ENCODE data around the gene GPSM1.
"Not testable (repeated sequence)": the region's sequence is repeated elsewhere in the genome, so short reads cannot be mapped to it uniquely, and the experiment has no call there.

The GPSM1 gene

DNA sequence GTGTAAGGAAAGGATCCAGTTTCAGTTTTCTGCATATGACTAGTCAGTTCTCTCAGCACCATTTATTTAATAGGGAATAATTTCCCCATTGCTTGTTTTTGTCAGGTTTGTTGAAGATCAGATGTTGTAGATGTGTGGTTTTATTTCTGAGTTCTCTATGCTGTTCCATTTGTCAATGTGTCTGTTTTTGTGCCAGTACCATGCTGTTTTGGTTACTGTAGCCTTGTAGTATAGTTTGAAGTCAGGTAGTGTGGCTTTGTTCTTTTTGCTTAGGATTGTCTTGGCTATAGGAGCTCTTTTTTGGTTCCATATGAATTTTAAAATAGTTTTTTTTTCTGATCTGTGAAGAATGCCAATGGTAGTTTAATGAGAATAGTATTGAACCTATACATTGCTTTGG, 6.4 kb upstream of the GPSM1 start:
- H3F3A ChIP-seq (ENCODE audit: low read depth); H3K4me2 ChIP-seq (ENCODE audit: low read depth, low read length, poor library complexity, severe bottlenecking); H3K79me2 ChIP-seq (ENCODE audit: insufficient read depth, low read length); H3K9me2 ChIP-seq (replicated peaks; ENCODE audit: low read depth, low read length); H2AFZ ChIP-seq (ENCODE audit: low read length); H3K27me3 ChIP-seq (ENCODE audit: insufficient read depth, low read length, poor library complexity, severe bottlenecking); H3K4me3 ChIP-seq (ENCODE audit: low read length, poor library complexity, severe bottlenecking); H3K4me1 ChIP-seq (ENCODE audit: insufficient read depth, low read length, poor library complexity, severe bottlenecking); H3K9ac ChIP-seq (ENCODE audit: low read depth, low read length, poor library complexity, severe bottlenecking); H4K20me1 ChIP-seq (ENCODE audit: insufficient read depth, low read length, poor library complexity, severe bottlenecking); H3K9me3 ChIP-seq (ENCODE audit: insufficient read depth, low read depth, low read length); H3K36me3 ChIP-seq (ENCODE audit: insufficient read depth, low read length): not testable (repeated sequence)

DNA sequence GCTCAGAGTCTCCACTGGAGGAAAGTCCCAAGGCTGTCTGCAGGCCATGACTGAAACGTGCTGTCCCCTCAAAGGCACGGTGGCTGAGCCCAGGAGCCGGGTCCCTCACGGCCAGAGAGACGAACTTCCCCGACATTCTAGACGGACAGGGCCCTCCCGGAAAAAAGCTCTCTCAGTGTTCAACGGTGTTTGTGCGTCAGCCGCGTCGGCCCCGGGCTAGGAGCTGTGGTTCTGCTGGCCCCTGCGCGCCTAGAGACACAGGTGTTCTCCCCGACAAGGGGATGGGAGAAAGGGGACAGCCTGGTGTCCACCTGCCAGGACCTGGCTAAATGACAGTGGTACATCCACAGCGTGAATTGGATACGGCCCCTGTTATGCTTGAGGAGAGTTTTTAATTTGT, 5.8 kb upstream of the GPSM1 start:
- Histone ChIP-seq H3K4me2 (ENCODE audit: low read depth, low read length, poor library complexity, severe bottlenecking) (no peak overlapping the region), H3K4me3 (ENCODE audit: low read length, poor library complexity, severe bottlenecking) (no peak overlapping the region), H3K9ac (ENCODE audit: low read depth, low read length, poor library complexity, severe bottlenecking) (no peak overlapping the region), H3K9me2 (replicated peaks; ENCODE audit: low read depth, low read length) (no peaks in the 10 kb centered on the region), H3K4me1 (ENCODE audit: insufficient read depth, low read length, poor library complexity, severe bottlenecking) (no peaks in the 10 kb centered on the region), H3F3A (ENCODE audit: low read depth) (no peaks in the 10 kb centered on the region), H2AFZ (ENCODE audit: low read length) (no peak overlapping the region), H3K79me2 (ENCODE audit: insufficient read depth, low read length) (no peaks in the 10 kb centered on the region), H4K20me1 (ENCODE audit: insufficient read depth, low read length, poor library complexity, severe bottlenecking) (no peaks in the 10 kb centered on the region), H3K9me3 (ENCODE audit: insufficient read depth, low read depth, low read length) (no peaks in the 10 kb centered on the region), H3K27me3 (ENCODE audit: insufficient read depth, low read length, poor library complexity, severe bottlenecking) (no peaks in the 10 kb centered on the region), H3K36me3 (ENCODE audit: insufficient read depth, low read length) (no peaks in the 10 kb centered on the region)
- TF ChIP-seq, protein P1, sequence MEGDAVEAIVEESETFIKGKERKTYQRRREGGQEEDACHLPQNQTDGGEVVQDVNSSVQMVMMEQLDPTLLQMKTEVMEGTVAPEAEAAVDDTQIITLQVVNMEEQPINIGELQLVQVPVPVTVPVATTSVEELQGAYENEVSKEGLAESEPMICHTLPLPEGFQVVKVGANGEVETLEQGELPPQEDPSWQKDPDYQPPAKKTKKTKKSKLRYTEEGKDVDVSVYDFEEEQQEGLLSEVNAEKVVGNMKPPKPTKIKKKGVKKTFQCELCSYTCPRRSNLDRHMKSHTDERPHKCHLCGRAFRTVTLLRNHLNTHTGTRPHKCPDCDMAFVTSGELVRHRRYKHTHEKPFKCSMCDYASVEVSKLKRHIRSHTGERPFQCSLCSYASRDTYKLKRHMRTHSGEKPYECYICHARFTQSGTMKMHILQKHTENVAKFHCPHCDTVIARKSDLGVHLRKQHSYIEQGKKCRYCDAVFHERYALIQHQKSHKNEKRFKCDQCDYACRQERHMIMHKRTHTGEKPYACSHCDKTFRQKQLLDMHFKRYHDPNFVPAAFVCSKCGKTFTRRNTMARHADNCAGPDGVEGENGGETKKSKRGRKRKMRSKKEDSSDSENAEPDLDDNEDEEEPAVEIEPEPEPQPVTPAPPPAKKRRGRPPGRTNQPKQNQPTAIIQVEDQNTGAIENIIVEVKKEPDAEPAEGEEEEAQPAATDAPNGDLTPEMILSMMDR (conservative IDR thresholded peaks at IDR 0.05; ENCODE audit: low read length), result no peak
- no peak for TF ChIP-seq EZH2phosphoT487 (IDR thresholded peaks at IDR 0.05; ENCODE audit: borderline replicate concordance)

DNA sequence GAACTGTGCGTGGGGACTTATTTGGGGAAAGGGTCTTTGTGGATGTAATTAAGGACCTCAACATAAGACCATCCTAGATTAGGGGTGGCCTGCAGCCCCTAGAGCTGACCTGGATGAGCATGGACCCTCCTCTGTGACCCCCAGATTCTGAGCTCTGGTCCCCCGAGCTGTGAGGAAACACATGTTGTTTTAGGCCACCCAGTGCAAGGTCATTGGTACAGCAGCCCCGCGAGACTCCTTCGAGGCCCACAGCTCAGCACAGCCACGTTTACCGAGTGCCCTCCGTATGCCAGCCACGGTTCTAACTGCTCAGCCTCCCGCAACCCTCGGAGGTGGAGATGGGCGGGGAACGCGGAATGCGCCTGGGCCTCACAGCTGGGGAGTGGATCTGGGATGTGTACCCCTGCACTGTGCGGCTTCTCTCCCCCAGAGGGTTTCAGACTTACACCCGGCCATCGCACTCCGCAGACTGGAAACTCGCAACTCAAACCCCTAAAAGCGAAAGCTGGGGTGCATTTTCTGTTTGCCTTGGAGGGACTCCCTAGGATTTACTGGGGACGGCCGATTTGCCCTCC, 4.5 kb upstream of the GPSM1 start:
- peaks cover 2% of the 10 kb centered on the region for H3K4me1 ChIP-seq (ENCODE audit: insufficient read depth, low read length, poor library complexity, severe bottlenecking)

More for the DNA sequence above, 4.5 kb upstream of the GPSM1 start:
- Histone ChIP-seq H3F3A (ENCODE audit: low read depth) (no peaks in the 10 kb centered on the region), H3K9me2 (replicated peaks; ENCODE audit: low read depth, low read length) (no peaks in the 10 kb centered on the region), H3K9me3 (ENCODE audit: insufficient read depth, low read depth, low read length) (no peaks in the 10 kb centered on the region), H3K27me3 (ENCODE audit: insufficient read depth, low read length, poor library complexity, severe bottlenecking) (no peaks in the 10 kb centered on the region), H3K79me2 (ENCODE audit: insufficient read depth, low read length) (0 out of 2 replicates have a peak, but pooled peaks cover under 1% of the 10 kb centered on the region), H4K20me1 (ENCODE audit: insufficient read depth, low read length, poor library complexity, severe bottlenecking) (no peaks in the 10 kb centered on the region), H3K9ac (ENCODE audit: low read depth, low read length, poor library complexity, severe bottlenecking) (no peak overlapping the region), H3K4me2 (ENCODE audit: low read depth, low read length, poor library complexity, severe bottlenecking) (no peak overlapping the region), H3K36me3 (ENCODE audit: insufficient read depth, low read length) (no peaks in the 10 kb centered on the region), H3K4me3 (ENCODE audit: low read length, poor library complexity, severe bottlenecking) (no peak overlapping the region), H2AFZ (ENCODE audit: low read length) (no peak overlapping the region)
- TF ChIP-seq, protein P1 (conservative IDR thresholded peaks at IDR 0.05; ENCODE audit: low read length), result no peak
- no peak for TF ChIP-seq EZH2phosphoT487 (IDR thresholded peaks at IDR 0.05; ENCODE audit: borderline replicate concordance)
